Breast epithelium (tissue), 3 donors: Measurements from ENCODE around the gene PTPRK.

ENCODE experiments used
- POLR2A ChIP-seq: fragments of 450-650 bp; IDR thresholded peaks from one replicate; pipeline ENCODE4 v1.6.1; 2016; ENCODE audit warnings: antibody characterized with exemption, mild to moderate bottlenecking, moderate library complexity
- POLR2AphosphoS5 ChIP-seq, 3 donors: sonication (generic); formaldehyde crosslinking; IDR thresholded peaks; one replicate each; pipeline ENCODE4 v1.6.1; 2017; ENCODE audit warnings: antibody characterized with exemption in 3 of 3
- TF ChIP-seq, protein P1 (sequence below), 3 donors: fragments of 450-650 bp; IDR thresholded peaks; one replicate each; pipeline ENCODE4 v1.5.1; 2016 to 2017; ENCODE audit warnings: antibody characterized with exemption in 3 of 3, mild to moderate bottlenecking in 3 of 3, moderate library complexity in 3 of 3

DNA sequence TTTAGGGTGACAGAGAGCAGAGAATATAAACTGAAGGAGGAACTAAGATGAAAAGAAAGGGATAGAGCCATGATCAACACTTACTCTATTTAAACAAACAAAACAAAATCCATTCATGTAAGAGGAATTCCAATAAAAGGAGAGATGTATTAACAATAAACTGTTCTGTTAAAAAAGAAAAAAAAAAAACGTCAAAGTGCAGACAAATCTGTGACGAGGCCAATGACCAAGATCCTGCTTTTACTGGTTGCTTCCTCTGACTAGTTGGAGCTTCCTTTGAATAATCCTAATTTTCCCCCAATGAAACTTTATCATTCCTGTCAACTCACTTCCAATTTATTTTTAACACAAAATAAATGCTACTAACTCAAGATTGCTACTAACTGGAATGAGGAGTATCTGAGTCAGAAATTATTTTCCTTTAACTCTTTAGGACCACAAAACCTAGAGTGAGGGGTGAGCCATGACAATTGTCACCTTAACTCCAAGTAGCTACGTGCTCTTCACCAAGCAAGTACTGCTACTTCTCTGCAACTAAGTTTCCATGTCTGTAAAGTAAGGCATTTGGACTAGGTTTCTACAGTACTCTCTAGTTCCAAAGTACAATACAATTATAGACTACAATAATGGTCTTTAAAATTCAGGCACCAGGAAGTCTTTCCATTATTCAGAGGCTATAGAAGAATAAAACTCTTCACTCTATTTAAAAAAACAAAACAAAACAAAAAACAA is 152.0 kb downstream of the PTPRK start:
- TF ChIP-seq, protein P1, sequence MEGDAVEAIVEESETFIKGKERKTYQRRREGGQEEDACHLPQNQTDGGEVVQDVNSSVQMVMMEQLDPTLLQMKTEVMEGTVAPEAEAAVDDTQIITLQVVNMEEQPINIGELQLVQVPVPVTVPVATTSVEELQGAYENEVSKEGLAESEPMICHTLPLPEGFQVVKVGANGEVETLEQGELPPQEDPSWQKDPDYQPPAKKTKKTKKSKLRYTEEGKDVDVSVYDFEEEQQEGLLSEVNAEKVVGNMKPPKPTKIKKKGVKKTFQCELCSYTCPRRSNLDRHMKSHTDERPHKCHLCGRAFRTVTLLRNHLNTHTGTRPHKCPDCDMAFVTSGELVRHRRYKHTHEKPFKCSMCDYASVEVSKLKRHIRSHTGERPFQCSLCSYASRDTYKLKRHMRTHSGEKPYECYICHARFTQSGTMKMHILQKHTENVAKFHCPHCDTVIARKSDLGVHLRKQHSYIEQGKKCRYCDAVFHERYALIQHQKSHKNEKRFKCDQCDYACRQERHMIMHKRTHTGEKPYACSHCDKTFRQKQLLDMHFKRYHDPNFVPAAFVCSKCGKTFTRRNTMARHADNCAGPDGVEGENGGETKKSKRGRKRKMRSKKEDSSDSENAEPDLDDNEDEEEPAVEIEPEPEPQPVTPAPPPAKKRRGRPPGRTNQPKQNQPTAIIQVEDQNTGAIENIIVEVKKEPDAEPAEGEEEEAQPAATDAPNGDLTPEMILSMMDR (IDR thresholded peaks at IDR 0.05), result no peak
- no peak for TF ChIP-seq POLR2A
- no peak for TF ChIP-seq POLR2AphosphoS5 (IDR thresholded peaks at IDR 0.05)
